GM06990 (cell line): ENCODE data around the gene SULT6B1.
"Not testable (repeated sequence)": the region's sequence is repeated elsewhere in the genome, so short reads cannot be mapped to it uniquely, and the experiment has no call there.

Experiments used
- DNase-seq: peaks from one replicate; pipeline ENCODE4 v3.0.0-alpha.2; 2011; ENCODE audit not compliant: insufficient read length; ENCODE audit errors: extremely low read depth
- H3K27me3 ChIP-seq: replicated peaks from 2 replicates; pipeline ENCODE4 v1.6.0; 2011; ENCODE audit warnings: low read length; ENCODE audit not compliant: control insufficient read depth, insufficient read depth
- H3K36me3 ChIP-seq: 2 replicates; pipeline ENCODE4 v1.5.1; 2011; ENCODE audit warnings: low read length; ENCODE audit not compliant: control insufficient read depth, insufficient read depth
- H3K4me3 ChIP-seq: replicated peaks from 2 replicates; pipeline ENCODE4 v1.5.1; 2011; ENCODE audit warnings: low read depth, mild to moderate bottlenecking, control low read depth, low read length
- TF ChIP-seq, protein P1 (sequence below): IDR thresholded peaks from 2 replicates; pipeline ENCODE4 v1.5.1; 2011; ENCODE audit warnings: low read length, control low read depth, mild to moderate bottlenecking, inconsistent platforms; ENCODE audit not compliant: insufficient read depth, poor library complexity, severe bottlenecking

The SULT6B1 gene

DNA sequence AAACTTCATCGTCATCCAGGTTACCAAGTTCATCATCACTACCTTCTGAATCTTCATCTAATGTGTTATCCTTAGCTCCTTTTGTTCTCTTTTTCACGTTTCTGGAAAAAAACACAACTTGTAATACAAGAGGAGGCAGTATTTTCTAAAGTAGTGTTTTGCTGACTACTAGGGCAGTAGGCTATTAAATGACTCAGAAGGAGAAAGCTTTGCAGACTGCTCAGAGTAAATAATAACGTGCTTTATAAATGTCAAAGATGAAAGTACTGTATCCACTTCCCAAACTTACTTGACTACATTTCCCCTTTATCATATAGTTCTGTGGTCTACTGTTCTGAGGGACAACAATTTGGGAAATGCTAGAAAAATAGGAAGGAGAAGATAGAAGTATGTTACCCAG is 23.5 kb upstream of the SULT6B1 start:
- Histone ChIP-seq H3K27me3 (no peaks in the 10 kb centered on the region), H3K36me3 (peaks cover 4% of the 10 kb centered on the region), H3K4me3 (no peak overlapping the region)
- TF ChIP-seq, protein P1, sequence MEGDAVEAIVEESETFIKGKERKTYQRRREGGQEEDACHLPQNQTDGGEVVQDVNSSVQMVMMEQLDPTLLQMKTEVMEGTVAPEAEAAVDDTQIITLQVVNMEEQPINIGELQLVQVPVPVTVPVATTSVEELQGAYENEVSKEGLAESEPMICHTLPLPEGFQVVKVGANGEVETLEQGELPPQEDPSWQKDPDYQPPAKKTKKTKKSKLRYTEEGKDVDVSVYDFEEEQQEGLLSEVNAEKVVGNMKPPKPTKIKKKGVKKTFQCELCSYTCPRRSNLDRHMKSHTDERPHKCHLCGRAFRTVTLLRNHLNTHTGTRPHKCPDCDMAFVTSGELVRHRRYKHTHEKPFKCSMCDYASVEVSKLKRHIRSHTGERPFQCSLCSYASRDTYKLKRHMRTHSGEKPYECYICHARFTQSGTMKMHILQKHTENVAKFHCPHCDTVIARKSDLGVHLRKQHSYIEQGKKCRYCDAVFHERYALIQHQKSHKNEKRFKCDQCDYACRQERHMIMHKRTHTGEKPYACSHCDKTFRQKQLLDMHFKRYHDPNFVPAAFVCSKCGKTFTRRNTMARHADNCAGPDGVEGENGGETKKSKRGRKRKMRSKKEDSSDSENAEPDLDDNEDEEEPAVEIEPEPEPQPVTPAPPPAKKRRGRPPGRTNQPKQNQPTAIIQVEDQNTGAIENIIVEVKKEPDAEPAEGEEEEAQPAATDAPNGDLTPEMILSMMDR, result no peak
- DNase-seq, result no peak

DNA sequence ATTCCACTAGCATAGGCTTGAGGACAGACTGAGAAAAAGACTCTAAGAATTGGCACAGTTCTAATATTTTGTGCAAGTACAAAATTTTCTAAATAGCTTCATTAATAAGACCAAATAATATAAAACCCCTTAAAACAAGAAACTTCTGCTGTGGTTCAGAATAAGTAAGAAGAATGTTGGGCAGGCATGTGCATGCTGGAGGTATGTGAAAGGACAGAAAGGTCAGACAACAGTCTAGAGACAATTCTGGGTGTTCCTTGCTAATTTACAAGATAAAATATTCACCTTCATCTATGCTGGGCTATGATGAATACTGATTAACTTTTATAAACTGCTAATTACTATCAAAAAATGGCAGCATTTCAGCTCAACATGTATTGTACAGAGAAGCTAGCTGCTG is 22.7 kb upstream of the SULT6B1 start:
- TF ChIP-seq, protein P1, result no peak
- Histone ChIP-seq H3K4me3 (no peak overlapping the region), H3K36me3 (peaks cover 4% of the 10 kb centered on the region), H3K27me3 (no peaks in the 10 kb centered on the region)
- DNase-seq, result no peak

DNA sequence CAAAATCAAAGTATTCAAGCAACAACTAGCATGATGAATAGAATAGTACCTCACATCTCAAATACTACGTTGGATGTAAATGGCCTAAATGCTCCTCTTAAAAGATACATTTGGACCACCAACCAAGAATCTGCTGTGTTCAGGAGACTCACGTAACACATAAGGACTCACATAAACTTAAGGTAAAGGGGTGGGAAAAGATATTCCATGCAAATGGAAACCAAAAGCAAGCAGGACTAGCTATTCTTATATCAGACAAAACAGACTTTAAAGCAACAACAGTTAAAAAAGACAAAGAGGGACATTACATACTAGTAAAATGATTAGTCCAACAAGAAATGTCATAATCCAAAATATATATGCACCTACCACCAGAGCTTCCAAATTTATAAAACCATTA is 18.3 kb upstream of the SULT6B1 start:
- not testable (repeated sequence) for H3K4me3 ChIP-seq, H3K27me3 ChIP-seq, H3K36me3 ChIP-seq, DNase-seq

DNA sequence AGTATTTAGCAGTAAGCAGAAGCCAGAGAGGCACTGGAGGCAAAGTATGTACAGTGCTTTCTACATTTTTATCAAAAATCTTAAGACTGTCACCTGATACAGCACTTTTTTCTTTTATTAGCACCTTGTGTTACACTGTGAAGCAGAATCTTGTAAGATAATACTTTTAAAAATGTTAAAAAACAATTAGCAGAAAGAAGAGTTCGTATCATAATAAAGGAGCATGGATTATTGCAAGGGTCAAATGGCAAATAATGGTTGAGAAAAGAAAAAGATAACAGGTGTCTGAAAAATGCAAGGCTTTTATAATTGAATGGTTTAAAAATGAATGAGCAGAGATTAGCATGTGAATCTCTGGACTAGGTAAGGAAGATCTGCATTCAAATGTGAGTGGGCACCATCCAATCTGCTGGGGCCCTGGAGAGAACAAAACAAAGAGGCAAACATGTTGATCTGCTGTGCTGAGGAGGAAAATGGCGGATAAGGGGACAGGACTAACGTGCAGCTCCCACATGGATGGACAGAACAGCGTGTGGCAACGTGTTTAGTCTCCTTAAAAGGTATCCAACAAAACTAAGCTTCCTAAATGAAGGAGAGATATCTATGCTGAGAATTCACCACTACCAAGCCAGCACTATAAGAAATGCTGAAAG is 17.3 kb upstream of the SULT6B1 start:
- TF ChIP-seq, protein P1, result no peak
- DNase-seq, result no peak
- Histone ChIP-seq H3K27me3 (no peaks in the 10 kb centered on the region), H3K4me3 (no peak overlapping the region), H3K36me3 (peaks cover 7% of the 10 kb centered on the region)

DNA sequence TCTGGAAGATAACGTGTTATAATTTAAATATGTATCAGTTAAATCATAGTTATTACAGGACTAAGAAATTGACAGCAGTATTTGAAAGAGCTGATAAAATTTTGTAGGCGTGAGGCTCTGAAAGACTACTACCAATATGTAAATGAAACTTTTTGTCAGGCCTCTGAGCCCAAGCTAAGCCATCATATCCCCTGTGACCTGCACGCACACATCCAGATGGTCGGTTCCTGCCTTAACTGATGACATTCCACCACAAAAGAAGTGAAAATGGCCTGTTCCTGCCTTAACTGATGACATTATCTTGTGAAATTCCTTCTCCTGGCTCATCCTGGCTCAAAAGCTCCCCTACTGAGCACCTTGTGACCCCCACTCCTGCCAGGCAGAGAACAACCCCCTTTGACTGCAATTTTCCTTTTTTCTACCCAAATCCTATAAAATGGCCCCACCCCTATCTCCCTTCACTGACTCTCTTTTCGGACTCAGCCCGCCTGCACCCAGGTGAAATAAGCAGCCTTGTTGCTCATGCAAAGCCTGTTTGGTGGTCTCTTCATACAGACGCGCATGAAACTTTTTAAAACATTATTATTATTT is 16.7 kb upstream of the SULT6B1 start:
- not testable (repeated sequence) for DNase-seq, H3K4me3 ChIP-seq, H3K36me3 ChIP-seq, H3K27me3 ChIP-seq

DNA sequence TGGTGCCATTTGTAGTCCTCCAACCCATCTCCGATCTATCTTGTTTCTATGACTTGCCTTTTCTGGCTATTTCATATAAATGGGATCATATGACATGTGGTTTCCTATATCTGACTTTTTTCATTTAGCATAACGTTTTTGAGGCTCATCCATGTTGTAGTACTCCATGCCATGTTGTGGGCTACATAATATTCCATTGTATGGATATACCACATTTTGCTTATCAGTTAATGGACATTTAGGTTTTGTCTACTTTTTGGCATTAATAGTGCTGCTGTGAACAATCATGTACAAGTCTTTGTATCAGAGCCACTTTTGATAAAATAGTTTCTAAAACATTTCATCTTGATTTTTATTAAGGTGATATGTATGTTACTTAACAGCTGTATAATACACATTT is 15.2 kb upstream of the SULT6B1 start:
- TF ChIP-seq, protein P1, result no peak
- no peak for DNase-seq
- Histone ChIP-seq H3K36me3 (peaks cover 9% of the 10 kb centered on the region), H3K4me3 (no peak overlapping the region), H3K27me3 (no peaks in the 10 kb centered on the region)

DNA sequence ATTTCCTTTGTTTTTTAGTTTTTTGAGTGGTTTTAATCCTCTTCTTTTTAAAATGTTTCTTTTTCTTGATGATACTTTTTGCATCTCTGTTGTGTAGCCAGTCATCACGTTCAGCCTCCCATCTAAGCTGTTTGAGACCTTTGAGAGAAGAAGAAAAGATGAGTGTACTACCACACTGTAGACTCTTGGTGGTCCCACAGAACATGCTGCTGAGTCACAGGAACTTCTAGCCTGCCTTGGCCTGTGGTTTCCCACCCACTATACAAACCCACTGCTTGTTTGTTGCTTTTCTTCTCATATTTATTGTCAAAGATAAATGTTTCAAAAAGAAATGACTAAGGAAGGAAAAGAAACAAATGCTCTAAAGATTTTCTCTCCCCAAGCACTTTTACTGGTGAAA is 13.3 kb upstream of the SULT6B1 start:
- Histone ChIP-seq H3K36me3 (peaks cover 9% of the 10 kb centered on the region), H3K27me3 (no peaks in the 10 kb centered on the region), H3K4me3 (no peak overlapping the region)
- DNase-seq, result no peak
- TF ChIP-seq, protein P1, result no peak
